Cortex of kidney (tissue), 1 donor: ENCODE data around the gene ANGPT4.

Experiments
- DNase-seq: peaks from one replicate; lab custom pipeline; 2025; lab: John Stamatoyannopoulos, UW

ANGPT4 gene

GRCh38 chr20:916125-916799, at the start of gene ANGPT4:
Gene ANGPT4 (minus strand): TSS chr20:916334. CDS start chr20:916214, 120 bp downstream.
- no peak for DNase-seq

- no peak for DNase-seq
These were observed 47.7 kb upstream of the ANGPT4 start for GRCh38 chr20:963795-964194.

GRCh38 chr20:962683-963082, 46.5 kb upstream of the ANGPT4 start:
- DNase-seq, result no peak

- DNase-seq, result no peak
These were observed 46.1 kb upstream of the ANGPT4 start for GRCh38 chr20:962223-962622.

- no peak for DNase-seq
These were observed 45.6 kb upstream of the ANGPT4 start for GRCh38 chr20:961768-962167.

GRCh38 chr20:959996-960615, 44.0 kb upstream of the ANGPT4 start:
- DNase-seq, result no peak

GRCh38 chr20:958936-959815, 43.0 kb upstream of the ANGPT4 start:
- DNase-seq, result no peak

- DNase-seq, result no peak
These were observed 41.4 kb upstream of the ANGPT4 start for GRCh38 chr20:957544-957943.

GRCh38 chr20:956330-956951, 40.3 kb upstream of the ANGPT4 start:
- DNase-seq, result no peak

- DNase-seq, result no peak
These were observed 39.5 kb upstream of the ANGPT4 start for GRCh38 chr20:955656-956055.

- DNase-seq, result no peak
These were observed 39.0 kb upstream of the ANGPT4 start for GRCh38 chr20:955111-955510.

- no peak for DNase-seq
These were observed 37.6 kb upstream of the ANGPT4 start for GRCh38 chr20:953742-954141.

- no peak for DNase-seq
These were observed 36.2 kb upstream of the ANGPT4 start for GRCh38 chr20:952196-952795.

- DNase-seq, result no peak
These were observed 35.4 kb upstream of the ANGPT4 start for GRCh38 chr20:951384-952169.

GRCh38 chr20:949717-950116, 33.6 kb upstream of the ANGPT4 start:
- DNase-seq, result no peak

GRCh38 chr20:946826-947225, 30.7 kb upstream of the ANGPT4 start:
- DNase-seq, result no peak

GRCh38 chr20:945841-946240, 29.7 kb upstream of the ANGPT4 start:
- DNase-seq, result no peak

- no peak for DNase-seq
These were observed 28.8 kb upstream of the ANGPT4 start for GRCh38 chr20:944774-945410.

- no peak for DNase-seq
These were observed 28.0 kb upstream of the ANGPT4 start for GRCh38 chr20:944148-944547.

GRCh38 chr20:942611-943010, 26.5 kb upstream of the ANGPT4 start:
- no peak for DNase-seq

GRCh38 chr20:940926-941325, 24.8 kb upstream of the ANGPT4 start:
- DNase-seq, result no peak
